OCI-LY7 (cell line): ENCODE results near the gene ESYT2. TPM values are rescaled to one million over a fixed set of nuclear protein-coding genes. Genes with fewer than 3 reads are reported as not detected.

ENCODE experiments used
- BruUV-seq: library from RNA; stranded (reverse); fragments of 400-500 nt; replicated peaks from 2 replicates; lab custom pipeline; 2021; lab: Mats Ljungman, UMichigan
- CTCF ChIA-PET: fragments of 300-600 bp; sonication (Branson Sonifier 250); formaldehyde crosslinking; loops from one replicate; lab custom pipeline; 2022; ENCODE audit warnings: antibody characterized with exemption; ENCODE audit not compliant: unreplicated experiment; lab: Charles Lee
- POLR2A ChIA-PET: fragments of 300-600 bp; sonication (Branson Sonifier 250); formaldehyde crosslinking; loops from one replicate; lab custom pipeline; 2022; ENCODE audit warnings: antibody characterized with exemption; lab: Charles Lee
- DNase-seq: peaks from one replicate; pipeline ENCODE4 v3.0.0-alpha.2; 2015; ENCODE audit warnings: low spot score
- H2AFZ ChIP-seq: fragments of 200-600 bp; sonication (generic), shearing (Covaris generic); 2 replicates; pipeline ENCODE4 v1.6.1; 2014; ENCODE audit warnings: mild to moderate bottlenecking, antibody characterized with exemption, low read length, moderate library complexity
- H3K27ac ChIP-seq: fragments of 200-600 bp; sonication (generic); 2 replicates; pipeline ENCODE4 v1.5.1; 2014; ENCODE audit warnings: mixed run types, low read depth, mild to moderate bottlenecking, moderate library complexity, low read length, inconsistent platforms; ENCODE audit not compliant: poor library complexity, severe bottlenecking
- H3K36me3 ChIP-seq: fragments of 200-600 bp; sonication (generic); 2 replicates; pipeline ENCODE4 v1.6.1; 2014; ENCODE audit warnings: mild to moderate bottlenecking, antibody characterized with exemption, low read length, moderate library complexity, mixed read lengths; ENCODE audit not compliant: insufficient read depth
- H3K4me1 ChIP-seq: fragments of 200-600 bp; sonication (generic); 2 replicates; pipeline ENCODE4 v1.5.1; 2014; ENCODE audit warnings: mild to moderate bottlenecking, low read length; ENCODE audit not compliant: insufficient read depth, poor library complexity, severe bottlenecking
- H3K4me2 ChIP-seq: fragments of 200-600 bp; sonication (generic); 2 replicates; pipeline ENCODE4 v1.6.1; 2014; ENCODE audit warnings: mild to moderate bottlenecking, low read length
- H3K4me3 ChIP-seq: fragments of 200-600 bp; sonication (generic); 2 replicates; pipeline ENCODE4 v1.5.1; 2014; ENCODE audit warnings: mild to moderate bottlenecking, low read depth, low read length; ENCODE audit not compliant: poor library complexity, severe bottlenecking
- H3K79me2 ChIP-seq: fragments of 200-600 bp; sonication (generic); 2 replicates; pipeline ENCODE4 v1.6.1; 2016; ENCODE audit warnings: low read depth, mild to moderate bottlenecking, low read length, moderate library complexity, mixed read lengths; ENCODE audit not compliant: insufficient read depth
- H3K9me2 ChIP-seq: fragments of 200-600 bp; sonication (generic); 2 replicates; pipeline ENCODE4 v1.6.1; 2016; ENCODE audit warnings: mild to moderate bottlenecking, low read length, mixed read lengths; ENCODE audit not compliant: insufficient read depth
- H3K9me3 ChIP-seq: fragments of 200-600 bp; sonication (generic); 2 replicates; pipeline ENCODE4 v1.6.1; 2014; ENCODE audit warnings: mild to moderate bottlenecking, mixed run types, low read length, mixed read lengths
- H4K20me1 ChIP-seq: fragments of 200-600 bp; sonication (generic); 2 replicates; pipeline ENCODE4 v1.6.1; 2014; ENCODE audit warnings: mild to moderate bottlenecking, antibody characterized with exemption, low read length, moderate library complexity, mixed read lengths; ENCODE audit not compliant: insufficient read depth
- CTCF ChIP-seq: fragments of 200-600 bp; sonication (generic); conservative IDR thresholded peaks from 2 replicates; pipeline ENCODE4 v1.5.1; 2014; ENCODE audit warnings: mild to moderate bottlenecking, antibody characterized with exemption, low read length, moderate library complexity, mixed read lengths
- EZH2phosphoT487 ChIP-seq: fragments of 200-600 bp; sonication (generic); IDR thresholded peaks from 2 replicates; pipeline ENCODE4 v1.6.1; 2018; ENCODE audit warnings: low read depth, borderline replicate concordance, mild to moderate bottlenecking, mixed run types, antibody characterized with exemption, low read length, moderate library complexity, mixed read lengths
- intact Hi-C: fragments of 100-400 bp; cut with micrococcal nuclease; formaldehyde crosslinking; loops from one replicate; pipeline ENCODE4 v1.10.0; 2022; ENCODE audit not compliant: unreplicated experiment
- total RNA-seq, 2 experiments: library from RNA; depleted of rRNA in 1 of 2; stranded (reverse); fragments of >200 nt in 1 of 2; shearing (Covaris generic) in 1 of 2; gene quantifications; 2 replicates each; pipeline ENCODE4 v1.2.3, GENCODE V29; 2014 to 2022

The ESYT2 gene
- total RNA-seq, 2 experiments from 2014 or later: 24.2 to 33.7 TPM

GRCh38 chr7:158798741-158799140, 30.6 kb downstream of the ESYT2 start:
- H3K79me2 ChIP-seq: peaks cover 5% of the 10 kb centered on the region; the same call in 1 of the 2 replicates

GRCh38 chr7:158796667-158797066, 32.6 kb downstream of the ESYT2 start:
- no peak overlapping the region for H3K4me3 ChIP-seq
- H3K79me2 ChIP-seq: peaks cover 5% of the 10 kb centered on the region; the same call in 1 of the 2 replicates
- H3K4me1 ChIP-seq: no peaks in the 10 kb centered on the region
- POLR2A ChIA-PET: no interaction called here
- peaks cover 25% of the 10 kb centered on the region; the same call in 1 of the 2 replicates for H3K36me3 ChIP-seq
- no peak overlapping the region for H3K4me2 ChIP-seq
- DNase-seq: no peak
- no TSS peak for BruUV-seq
- intact Hi-C loops: no loop called here
- no peak for TF ChIP-seq CTCF
- no peak for TF ChIP-seq EZH2phosphoT487
- no peaks in the 10 kb centered on the region for H3K9me2 ChIP-seq
- no peaks in the 10 kb centered on the region for H3K9me3 ChIP-seq
- H4K20me1 ChIP-seq: no peaks in the 10 kb centered on the region
- CTCF ChIA-PET: no interaction called here
- no peak overlapping the region for H3K27ac ChIP-seq
- H2AFZ ChIP-seq: no peak overlapping the region

More at GRCh38 chr7:158798741-158799140, 30.6 kb downstream of the ESYT2 start:
- Histone ChIP-seq H3K27ac (no peak overlapping the region), H3K9me2 (no peaks in the 10 kb centered on the region), H3K4me1 (no peaks in the 10 kb centered on the region), H3K9me3 (0 out of 2 replicates have a peak, but pooled peaks cover 9% of the 10 kb centered on the region), H3K4me2 (no peak overlapping the region), H2AFZ (no peak overlapping the region), H3K36me3 (peaks cover 25% of the 10 kb centered on the region; the same call in 1 of the 2 replicates), H3K4me3 (no peak overlapping the region), H4K20me1 (no peaks in the 10 kb centered on the region)
- no TSS peak for BruUV-seq
- intact Hi-C loops: no loop called here
- ChIA-PET CTCF (no interaction called here), POLR2A (no interaction called here)
- DNase-seq: no peak
- TF ChIP-seq CTCF: no peak
- no peak for TF ChIP-seq EZH2phosphoT487

- DNase-seq: no peak
- Histone ChIP-seq H3K4me3 (no peak overlapping the region), H3K36me3 (peaks cover 25% of the 10 kb centered on the region; the same call in 1 of the 2 replicates), H2AFZ (no peak overlapping the region), H3K4me2 (no peak overlapping the region), H3K9me3 (no peaks in the 10 kb centered on the region), H3K9me2 (no peaks in the 10 kb centered on the region), H3K27ac (no peak overlapping the region), H4K20me1 (no peaks in the 10 kb centered on the region), H3K4me1 (no peaks in the 10 kb centered on the region), H3K79me2 (no peaks in the 10 kb centered on the region)
- POLR2A ChIA-PET: interaction anchor here (1.1 kb wide), 1 partner anchor 19 kb away, joined by 3 read pairs; no protein-coding TSS in a partner anchor
- TF ChIP-seq EZH2phosphoT487 (no peak), CTCF (no peak)
- CTCF ChIA-PET: no interaction called here
- BruUV-seq: no TSS peak
- intact Hi-C loops: no loop called here
Observed at GRCh38 chr7:158795272-158795671, 34.0 kb downstream of the ESYT2 start.
